ENCODE results near the gene ZBTB34. TPM values are rescaled to one million over a fixed set of nuclear protein-coding genes. Genes with fewer than 3 reads are reported as not detected.

Gene ZBTB34
- total and polyA plus RNA-seq, 9 of the 15 experiments (the other 6 are each of a cell fraction or from before 2014, with no cell fraction given), result 2.7 to 15.6 (median 9.8) TPM

GRCh38 chr9:126862104-126862761 is 1.8 kb downstream of the ZBTB34 start (continued):
- TF ChIP-seq ZNF384 (IDR thresholded peaks at IDR 0.05; ENCODE audit: low read depth, low read length) (0 out of 2 replicates have a peak, but pooled peaks have one; percentile 13), MYBL2 (IDR thresholded peaks at IDR 0.05; ENCODE audit: low read depth) (peak; percentile 42; the same call in 1 of the 2 replicates), MYBL2 (CRISPR knock-in tag; IDR thresholded peaks at IDR 0.05; ENCODE audit: borderline replicate concordance) (no peak), CXXC5 (CRISPR knock-in tag; IDR thresholded peaks at IDR 0.05) (0 out of 2 replicates have a peak, but pooled peaks have one; percentile 15), SIN3A (IDR thresholded peaks at IDR 0.05; ENCODE audit: borderline replicate concordance in 2 of 2, control insufficient read depth in 1 of 2, low read depth in 2 of 2, low read length in 2 of 2) (0 out of 4 replicates have a peak, but pooled peaks of 1 of the 2 experiments have one; percentile 16), NR2C2 (CRISPR knock-in tag; IDR thresholded peaks at IDR 0.05) (no peak), NR2C2 (tag; IDR thresholded peaks at IDR 0.05) (peak; percentile 79), SETDB1 (IDR thresholded peaks at IDR 0.05; ENCODE audit: low read length) (no peak), HDAC8 (tag; IDR thresholded peaks at IDR 0.05) (no peak), SPI1 (IDR thresholded peaks at IDR 0.05; ENCODE audit: borderline replicate concordance, low read depth, low read length) (peak; percentile 52; the same call in 1 of the 2 replicates), SMAD2 (IDR thresholded peaks at IDR 0.05; ENCODE audit: low read depth, low read length) (no peak)

GRCh38 chr9:126864771-126865170 is 4.3 kb downstream of the ZBTB34 start:
- Histone ChIP-seq H3K79me2 (ENCODE audit: control insufficient read depth, insufficient read depth, low read length) (peaks cover 66% of the 10 kb centered on the region), H3K27me3 (ENCODE audit: control insufficient read depth in 2 of 2, insufficient read depth in 2 of 2, low read length in 2 of 2) (no peaks in the 10 kb centered on the region), H3K27ac (ENCODE audit: extremely low read depth, low read depth, low read length) (no peak overlapping the region), H3K9ac (ENCODE audit: insufficient read depth in 1 of 2, low read depth in 2 of 2, low read length in 2 of 2) (no peak overlapping the region), H3K4me2 (ENCODE audit: insufficient read depth, low read length) (no peak overlapping the region), H4K20me1 (replicated peaks; ENCODE audit: control insufficient read depth, insufficient read depth, low read length) (peaks cover 19% of the 10 kb centered on the region), H3K4me1 (replicated peaks in 1 of 2; ENCODE audit: control insufficient read depth in 2 of 2, insufficient read depth in 2 of 2, low read length in 2 of 2) (peaks cover 15 to 23% of the 10 kb centered on the region in 2 experiments), H3K4me3 (no peak overlapping the region), H3K9me3 (replicated peaks; ENCODE audit: control insufficient read depth, insufficient read depth, low read depth, low read length) (no peaks in the 10 kb centered on the region), H2AFZ (ENCODE audit: low read depth, low read length) (no peak overlapping the region), H3K36me3 (ENCODE audit: control insufficient read depth, insufficient read depth, low read length) (peaks cover 46% of the 10 kb centered on the region), H3K9me1 (ENCODE audit: control insufficient read depth, insufficient read depth, low read length) (no peaks in the 10 kb centered on the region)
- no peak for ATAC-seq
- no peak for FAIRE-seq
- CTCF ChIA-PET (ENCODE audit: low intra/inter-chr PET ratio), result no interaction called here
- intact Hi-C loops (cut with micrococcal nuclease), result no loop called here
- in situ Hi-C loops (cut with MboI), result no loop called here
- no peak for DNase-seq (ENCODE audit: extremely low read depth in 1 of 4, low spot score in 3 of 4)
- BruUV-seq (replicated peaks), result no TSS peak
- 54% methylated on average over 2 of the region's 2 CpGs for WGBS (ENCODE audit: insufficient coverage, low coverage, missing lambda C conversion rate)
- POLR2A ChIA-PET, result interaction anchor here (0.7 to 1.5 kb wide), 3 partner anchors 15 to 81 kb away, joined by 3 to 5 read pairs (median 5); partner anchors contain the start of gene ZBTB43
- no peak for TF ChIP-seq EP300 (IDR thresholded peaks at IDR 0.05; ENCODE audit: low read length)
- no peak for TF ChIP-seq ZNF655 (CRISPR knock-in tag; IDR thresholded peaks at IDR 0.05)
- no peak for TF ChIP-seq EP400 (IDR thresholded peaks at IDR 0.05)
- no peak for TF ChIP-seq RFX5 (IDR thresholded peaks at IDR 0.05; ENCODE audit: low read depth, low read length)
- TF ChIP-seq E2F1 (CRISPR knock-in tag; IDR thresholded peaks at IDR 0.05), result no peak
- TF ChIP-seq HEY1 (CRISPR knock-in tag; IDR thresholded peaks at IDR 0.05; ENCODE audit: borderline replicate concordance), result no peak
- TF ChIP-seq THRAP3 (IDR thresholded peaks at IDR 0.05; ENCODE audit: borderline replicate concordance), result no peak
- TF ChIP-seq SRSF3 (IDR thresholded peaks at IDR 0.05; ENCODE audit: insufficient read depth, low read length), result no peak

Measured in K562 (cell line).